Measurements from ENCODE around the gene PDHB.

PDHB gene

DNA sequence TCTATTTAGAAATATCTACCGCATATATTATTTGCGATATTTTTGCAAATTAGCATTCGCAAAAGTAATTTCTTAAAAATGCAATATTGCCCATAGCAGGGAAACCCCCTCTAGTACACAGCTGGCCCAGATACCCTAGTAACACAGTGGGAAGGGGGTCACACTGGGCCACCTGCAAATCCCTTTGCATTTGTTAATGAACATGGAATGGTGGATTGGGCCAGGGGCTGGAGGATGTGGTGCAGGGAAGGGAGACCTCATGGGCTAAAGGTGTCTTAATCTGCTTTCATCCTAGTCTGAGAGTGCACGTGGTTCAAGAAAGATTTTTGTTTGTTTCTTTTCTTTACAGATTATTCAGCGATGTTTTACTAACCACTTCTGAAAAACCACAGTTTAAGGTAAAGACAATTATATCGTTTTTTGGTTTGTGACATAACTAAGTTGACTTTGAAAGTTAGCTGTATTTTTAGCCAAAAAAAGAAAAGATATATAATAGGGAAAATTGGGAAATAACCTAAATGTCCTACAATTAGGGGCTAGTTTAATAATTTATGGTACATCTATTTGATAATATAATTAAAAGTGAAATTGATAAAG, 30.0 kb downstream of the PDHB start:
- no peak for DNase-seq (ENCODE audit: low read depth in 3 of 3)

- no peak for DNase-seq (ENCODE audit: low read depth in 3 of 3)
These were observed 34.8 kb downstream of the PDHB start for GRCh38 chr3:58398669-58399333.

GRCh38 chr3:58394339-58394738, 39.3 kb downstream of the PDHB start:
- DNase-seq (ENCODE audit: low read depth in 3 of 3) = no peak

- DNase-seq (ENCODE audit: low read depth in 3 of 3) = no peak
These were observed 41.5 kb downstream of the PDHB start for GRCh38 chr3:58392181-58392580.

DNA sequence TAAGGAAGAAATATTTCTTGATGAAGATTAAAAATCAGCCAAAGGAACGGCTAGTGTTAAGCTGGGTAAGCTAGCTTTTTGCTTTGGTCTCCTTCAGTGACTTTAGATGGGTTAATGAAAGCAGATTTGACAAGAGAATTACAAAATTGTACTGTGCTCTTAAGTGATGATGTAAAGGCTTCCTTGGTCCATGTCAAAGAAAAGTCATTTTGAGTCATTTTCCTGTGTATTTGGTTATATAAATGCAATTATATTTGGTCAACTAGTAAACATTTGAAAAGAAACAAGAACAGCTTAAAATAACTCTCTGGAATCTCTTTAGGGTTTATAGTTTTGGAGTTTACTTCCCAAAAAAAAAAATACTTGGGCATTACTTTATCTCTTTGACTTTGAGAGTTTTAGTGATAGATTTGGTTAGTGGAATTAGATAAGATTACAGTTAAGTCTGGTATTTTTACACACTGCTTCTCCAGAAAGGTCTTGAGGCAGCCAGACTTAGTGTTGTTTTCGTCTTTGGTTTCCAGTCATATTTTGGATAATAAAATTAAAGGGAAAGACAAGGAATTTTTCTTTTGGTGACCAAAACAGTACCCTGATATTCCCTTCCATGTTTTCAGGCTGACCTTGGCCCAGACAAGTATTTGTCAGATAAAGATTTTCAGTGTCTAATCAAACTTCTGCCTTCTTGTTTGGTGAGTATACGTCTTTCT, 42.3 kb downstream of the PDHB start:
- no peak for DNase-seq (ENCODE audit: low read depth in 3 of 3)

- no peak for DNase-seq (ENCODE audit: low read depth in 3 of 3)
These were observed 45.0 kb downstream of the PDHB start for GRCh38 chr3:58388550-58389091.

GRCh38 chr3:58387650-58388546, 45.7 kb downstream of the PDHB start:
- no peak for DNase-seq (ENCODE audit: low read depth in 3 of 3)

- DNase-seq (ENCODE audit: low read depth in 3 of 3) = no peak
These were observed 46.8 kb downstream of the PDHB start for GRCh38 chr3:58386626-58387365.

- no peak for DNase-seq (ENCODE audit: low read depth in 3 of 3)
These were observed 49.1 kb downstream of the PDHB start for GRCh38 chr3:58384381-58385090.

GRCh38 chr3:58383904-58384303, 49.7 kb downstream of the PDHB start:
- DNase-seq (ENCODE audit: low read depth in 3 of 3) = no peak

- no peak for DNase-seq (ENCODE audit: low read depth in 3 of 3)
These were observed 50.2 kb downstream of the PDHB start for GRCh38 chr3:58383476-58383875.

GRCh38 chr3:58379351-58380073, 54.1 kb downstream of the PDHB start:
- no peak for DNase-seq (ENCODE audit: low read depth in 3 of 3)

- DNase-seq (ENCODE audit: low read depth in 3 of 3) = no peak
These were observed 55.9 kb downstream of the PDHB start for GRCh38 chr3:58377750-58378149.
